Activated CD4-positive, alpha-beta memory T cell treated with anti-CD3 and anti-CD28 coated beads, Interleukin-2, amount 10 ng/mL, durations not matched to agents 7 days and 5 days (primary cell): ENCODE results near the gene PBX3. TPM values are rescaled to one million over a fixed set of nuclear protein-coding genes. Genes with fewer than 3 reads are reported as not detected.
"Not testable (repeated sequence)": the region's sequence is repeated elsewhere in the genome, so short reads cannot be mapped to it uniquely, and the experiment has no call there.

Experiments
- CTCF ChIA-PET: fragments of 350-600 bp; sonication (Branson Sonifier 250); formaldehyde crosslinking; loops from one replicate; lab custom pipeline; 2021; ENCODE audit warnings: antibody characterized with exemption, inconsistent platforms; lab: Charles Lee
- POLR2A ChIA-PET: fragments of 350-600 bp; sonication (Branson Sonifier 250); formaldehyde crosslinking; loops from one replicate; lab custom pipeline; 2021; ENCODE audit warnings: antibody characterized with exemption; lab: Charles Lee
- DNase-seq: peaks from one replicate; pipeline ENCODE4 v3.0.0-alpha.2; 2020
- H3K27ac Mint-ChIP-seq: one replicate; pipeline ENCODE4 v1.8.0; 2021; ENCODE audit warnings: mild to moderate bottlenecking, mixed read lengths
- H3K27me3 Mint-ChIP-seq: one replicate; pipeline ENCODE4 v1.8.0; 2021; ENCODE audit warnings: mixed read lengths
- H3K36me3 Mint-ChIP-seq: one replicate; pipeline ENCODE4 v1.8.0; 2021; ENCODE audit warnings: low read depth, mixed read lengths
- H3K4me1 Mint-ChIP-seq: one replicate; pipeline ENCODE4 v1.8.0; 2021; ENCODE audit warnings: mixed read lengths
- H3K4me3 Mint-ChIP-seq: one replicate; pipeline ENCODE4 v1.8.0; 2021; ENCODE audit warnings: mild to moderate bottlenecking, mixed read lengths
- H3K9me3 Mint-ChIP-seq: one replicate; pipeline ENCODE4 v1.8.0; 2021; ENCODE audit warnings: mixed read lengths
- total RNA-seq, 2 experiments: library from RNA; stranded (reverse); gene quantifications; one replicate each; pipeline ENCODE4 v1.2.3, GENCODE V29; 2021

Gene PBX3
- total RNA-seq, 2 experiments from 2014 or later = 15.9 to 16.3 TPM

GRCh38 chr9:125766468-125767221 is 19.5 kb downstream of the PBX3 start:
- DNase-seq = no peak
- H3K27me3 Mint-ChIP-seq = no peaks in the 10 kb centered on the region
- H3K36me3 Mint-ChIP-seq = no peaks in the 10 kb centered on the region
- H3K4me1 Mint-ChIP-seq = peaks cover 8% of the 10 kb centered on the region
- CTCF ChIA-PET = no interaction called here
- H3K4me3 Mint-ChIP-seq = no peak overlapping the region
- POLR2A ChIA-PET = no interaction called here
- no peak overlapping the region for H3K27ac Mint-ChIP-seq
- no peaks in the 10 kb centered on the region for H3K9me3 Mint-ChIP-seq

- H3K36me3 Mint-ChIP-seq = no peaks in the 10 kb centered on the region
- no peak overlapping the region for H3K4me3 Mint-ChIP-seq
- no peak for DNase-seq
- H3K9me3 Mint-ChIP-seq = no peaks in the 10 kb centered on the region
- CTCF ChIA-PET = no interaction called here
- POLR2A ChIA-PET = no interaction called here
- no peak overlapping the region for H3K27ac Mint-ChIP-seq
- no peaks in the 10 kb centered on the region for H3K27me3 Mint-ChIP-seq
- peaks cover 8% of the 10 kb centered on the region for H3K4me1 Mint-ChIP-seq
These were observed 20.2 kb downstream of the PBX3 start for GRCh38 chr9:125767349-125767748.

- H3K4me1 Mint-ChIP-seq = peaks cover 8% of the 10 kb centered on the region
- ChIA-PET CTCF (no interaction called here), POLR2A (no interaction called here)
- no peaks in the 10 kb centered on the region for H3K27me3 Mint-ChIP-seq
- no peak for DNase-seq
- H3K27ac Mint-ChIP-seq = no peak overlapping the region
- no peaks in the 10 kb centered on the region for H3K36me3 Mint-ChIP-seq
- no peak overlapping the region for H3K4me3 Mint-ChIP-seq
- H3K9me3 Mint-ChIP-seq = no peaks in the 10 kb centered on the region
These were observed 21.6 kb downstream of the PBX3 start for GRCh38 chr9:125768803-125769202.

DNA sequence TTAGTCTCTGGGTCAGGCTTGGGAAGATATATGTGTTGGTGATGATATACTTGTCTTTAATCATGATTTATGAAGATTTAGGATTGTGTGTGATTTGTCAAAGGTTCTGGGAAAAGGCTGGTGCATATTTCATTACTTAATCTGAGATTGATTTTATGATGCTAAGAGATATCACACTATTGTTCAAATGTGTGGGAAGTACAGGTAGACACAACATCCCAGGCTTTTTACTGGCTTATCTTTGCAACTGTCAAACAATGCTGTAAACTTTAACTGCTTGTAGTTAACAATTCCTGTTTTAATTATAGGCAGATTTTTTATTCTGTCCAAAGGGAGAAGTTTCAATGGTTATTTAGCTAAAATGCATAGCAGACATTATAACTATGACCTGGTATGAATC is 23.9 kb downstream of the PBX3 start:
- Mint-ChIP-seq H3K4me3 (no peak overlapping the region), H3K27me3 (no peaks in the 10 kb centered on the region), H3K36me3 (no peaks in the 10 kb centered on the region), H3K9me3 (no peaks in the 10 kb centered on the region), H3K4me1 (peaks cover 8% of the 10 kb centered on the region), H3K27ac (no peak overlapping the region)
- DNase-seq = no peak
- ChIA-PET POLR2A (no interaction called here), CTCF (no interaction called here)

DNA sequence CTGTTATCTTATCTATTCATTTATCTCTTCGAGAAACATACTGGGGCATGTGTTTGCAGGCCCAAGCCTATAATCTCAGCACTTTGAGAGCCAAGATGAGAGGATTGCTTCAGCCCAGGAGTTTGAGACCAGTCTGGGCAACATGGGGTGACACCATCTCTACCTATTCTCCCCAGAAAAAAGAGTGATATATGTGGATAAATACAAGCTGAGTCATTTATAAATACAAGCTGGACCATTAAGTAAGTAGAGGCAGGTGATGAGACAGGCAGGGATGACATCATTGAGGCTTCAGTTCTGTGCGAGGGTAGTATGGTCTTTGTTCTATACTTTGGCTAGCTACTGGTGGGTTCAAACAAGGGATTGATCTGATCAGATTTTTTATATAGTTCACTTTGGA is 25.6 kb downstream of the PBX3 start:
- POLR2A ChIA-PET = no interaction called here
- no peaks in the 10 kb centered on the region for H3K9me3 Mint-ChIP-seq
- H3K27ac Mint-ChIP-seq = no peak overlapping the region
- no peak overlapping the region for H3K4me3 Mint-ChIP-seq
- CTCF ChIA-PET = no interaction called here
- DNase-seq = no peak
- no peaks in the 10 kb centered on the region for H3K27me3 Mint-ChIP-seq
- H3K36me3 Mint-ChIP-seq = no peaks in the 10 kb centered on the region
- peaks cover 1% of the 10 kb centered on the region for H3K4me1 Mint-ChIP-seq

- DNase-seq = no peak
- no peak overlapping the region for H3K27ac Mint-ChIP-seq
- ChIA-PET CTCF (no interaction called here), POLR2A (no interaction called here)
- no peaks in the 10 kb centered on the region for H3K27me3 Mint-ChIP-seq
- H3K36me3 Mint-ChIP-seq = no peaks in the 10 kb centered on the region
- no peaks in the 10 kb centered on the region for H3K4me1 Mint-ChIP-seq
- no peaks in the 10 kb centered on the region for H3K9me3 Mint-ChIP-seq
- no peak overlapping the region for H3K4me3 Mint-ChIP-seq
These were observed 26.9 kb downstream of the PBX3 start for GRCh38 chr9:125774106-125774505.

GRCh38 chr9:125776789-125777188 is 29.6 kb downstream of the PBX3 start:
- CTCF ChIA-PET, H3K36me3 Mint-ChIP-seq, POLR2A ChIA-PET: not testable (repeated sequence)

GRCh38 chr9:125778538-125779219 is 31.5 kb downstream of the PBX3 start:
- H3K4me1 Mint-ChIP-seq, CTCF ChIA-PET, DNase-seq, H3K27ac Mint-ChIP-seq, H3K36me3 Mint-ChIP-seq, POLR2A ChIA-PET, H3K9me3 Mint-ChIP-seq, H3K4me3 Mint-ChIP-seq, H3K27me3 Mint-ChIP-seq: not testable (repeated sequence)

More at GRCh38 chr9:125776789-125777188, 29.6 kb downstream of the PBX3 start:
- not testable (repeated sequence) for DNase-seq, H3K27ac Mint-ChIP-seq, H3K4me3 Mint-ChIP-seq, H3K4me1 Mint-ChIP-seq, H3K27me3 Mint-ChIP-seq, H3K9me3 Mint-ChIP-seq

DNA sequence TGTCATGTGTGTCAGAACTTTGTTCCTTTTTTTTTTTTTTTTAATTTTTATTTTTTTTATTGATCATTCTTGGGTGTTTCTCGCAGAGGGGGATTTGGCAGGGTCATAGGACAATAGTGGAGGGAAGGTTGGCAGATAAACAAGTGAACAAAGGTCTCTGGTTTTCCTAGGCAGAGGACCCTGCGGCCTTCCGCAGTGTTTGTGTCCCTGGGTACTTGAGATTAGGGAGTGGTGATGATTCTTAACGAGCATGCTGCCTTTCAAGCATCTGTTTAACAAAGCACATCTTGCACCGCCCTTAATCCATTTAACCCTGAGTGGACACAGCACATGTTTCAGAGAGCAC is 32.0 kb downstream of the PBX3 start:
- DNase-seq, H3K27me3 Mint-ChIP-seq, CTCF ChIA-PET, H3K27ac Mint-ChIP-seq, POLR2A ChIA-PET, H3K36me3 Mint-ChIP-seq, H3K4me3 Mint-ChIP-seq, H3K9me3 Mint-ChIP-seq, H3K4me1 Mint-ChIP-seq: not testable (repeated sequence)

GRCh38 chr9:125782718-125783117 is 35.5 kb downstream of the PBX3 start:
- ChIA-PET POLR2A (no interaction called here), CTCF (interaction anchor here (0.9 kb wide), 1 partner anchor 13 kb away, joined by 3 read pairs; no protein-coding TSS in a partner anchor)
- Mint-ChIP-seq H3K4me1 (peaks cover 14% of the 10 kb centered on the region), H3K27me3 (no peaks in the 10 kb centered on the region), H3K4me3 (no peak overlapping the region), H3K27ac (no peak overlapping the region), H3K36me3 (peaks cover 19% of the 10 kb centered on the region), H3K9me3 (no peaks in the 10 kb centered on the region)
- no peak for DNase-seq

DNA sequence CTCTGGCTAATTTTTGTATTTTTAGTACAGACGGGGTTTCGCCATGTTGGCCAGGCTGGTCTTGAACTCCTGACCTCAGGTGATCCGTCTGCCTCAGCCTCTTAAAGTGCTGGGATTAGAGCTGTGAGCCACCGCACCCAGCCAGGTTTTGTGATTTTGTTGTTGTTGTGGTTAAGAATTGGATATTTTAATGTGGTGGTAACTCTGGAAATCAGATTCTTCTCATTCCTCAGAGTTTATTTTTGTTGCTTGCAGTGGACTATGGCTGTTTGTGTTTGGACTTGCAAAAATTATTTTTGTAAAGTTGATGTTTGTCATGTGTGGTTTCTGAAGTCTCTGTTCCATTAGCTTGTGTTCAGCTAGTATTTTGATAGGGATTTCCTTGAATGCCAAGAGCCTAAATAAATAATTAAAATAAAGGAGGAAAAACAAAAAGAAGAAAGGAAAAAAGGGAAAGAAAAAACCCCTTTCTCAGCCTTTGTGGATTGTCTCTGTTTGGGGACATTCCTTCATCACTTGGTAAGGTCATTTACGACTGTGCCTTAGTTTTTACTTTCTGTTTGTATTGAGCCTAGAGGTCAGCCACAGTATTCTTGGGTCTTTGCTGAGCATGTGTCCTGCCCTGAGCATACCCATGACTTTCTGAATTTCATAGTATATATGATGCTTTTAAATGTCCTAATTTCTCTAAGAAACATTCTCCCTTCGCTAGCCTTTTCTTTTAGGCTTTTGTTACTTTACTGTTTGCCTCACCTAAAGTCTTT is 37.3 kb downstream of the PBX3 start:
- Mint-ChIP-seq H3K9me3 (no peaks in the 10 kb centered on the region), H3K36me3 (peaks cover 19% of the 10 kb centered on the region), H3K27me3 (no peaks in the 10 kb centered on the region), H3K4me3 (peak overlapping the region; percentile 3), H3K4me1 (peaks cover 14% of the 10 kb centered on the region), H3K27ac (no peak overlapping the region)
- ChIA-PET CTCF (no interaction called here), POLR2A (no interaction called here)
- no peak for DNase-seq

- H3K4me3 Mint-ChIP-seq = peak overlapping the region; percentile 3
These were observed 38.1 kb downstream of the PBX3 start for GRCh38 chr9:125785248-125785751.

DNA sequence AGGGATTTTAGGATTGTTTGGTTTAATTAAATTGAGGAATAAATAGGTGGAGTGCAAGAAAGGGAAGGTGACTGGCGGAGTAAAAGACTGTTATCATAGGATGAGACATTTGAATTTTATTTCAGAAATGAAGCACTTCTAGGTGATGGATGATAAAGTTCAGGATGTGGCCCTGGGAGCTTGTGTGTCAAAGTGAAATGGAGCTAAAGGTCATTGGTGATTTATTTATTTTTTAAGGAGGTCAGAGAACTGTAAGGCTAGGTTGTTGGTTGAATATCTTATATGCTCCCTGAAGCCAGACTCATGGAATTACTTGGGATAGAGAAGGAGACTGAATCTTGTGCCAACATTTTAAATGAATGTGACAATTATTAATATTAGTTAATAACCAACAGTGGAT is 40.5 kb downstream of the PBX3 start:
- Mint-ChIP-seq H3K9me3 (no peaks in the 10 kb centered on the region), H3K27ac (no peak overlapping the region), H3K36me3 (peaks cover 14% of the 10 kb centered on the region), H3K4me3 (no peak overlapping the region), H3K27me3 (no peaks in the 10 kb centered on the region), H3K4me1 (peaks cover 14% of the 10 kb centered on the region)
- no peak for DNase-seq
- ChIA-PET POLR2A (no interaction called here), CTCF (no interaction called here)

More at GRCh38 chr9:125785248-125785751, 38.1 kb downstream of the PBX3 start:
- peaks cover 19% of the 10 kb centered on the region for H3K36me3 Mint-ChIP-seq
- CTCF ChIA-PET = no interaction called here
- peaks cover 14% of the 10 kb centered on the region for H3K4me1 Mint-ChIP-seq
- DNase-seq = no peak
- H3K27me3 Mint-ChIP-seq = no peaks in the 10 kb centered on the region
- H3K27ac Mint-ChIP-seq = peak overlapping the region; percentile 23
- no peaks in the 10 kb centered on the region for H3K9me3 Mint-ChIP-seq
- POLR2A ChIA-PET = no interaction called here
